ENCODE measurements around the gene TNFSF13B.

DNA sequence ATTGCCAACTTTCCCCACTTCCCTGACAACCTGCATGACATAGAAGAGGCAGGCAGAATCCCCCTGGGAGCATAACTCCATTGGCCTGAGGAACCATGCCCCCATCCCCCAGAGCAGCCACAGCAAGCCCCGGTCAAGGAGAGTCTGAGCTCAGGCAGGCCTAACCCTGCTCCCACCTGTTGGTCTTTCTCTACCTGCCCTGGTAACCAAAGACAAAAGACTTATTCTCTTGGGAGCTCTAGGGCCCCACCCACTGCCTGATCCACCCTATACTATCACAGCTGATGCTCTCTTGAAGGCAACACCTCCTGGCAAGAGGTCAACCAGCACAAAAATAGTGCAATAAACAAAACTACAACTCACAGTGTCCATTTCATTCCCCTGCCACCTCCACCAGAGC is 59.3 kb downstream of the TNFSF13B start:
- TF ChIP-seq, protein P1, sequence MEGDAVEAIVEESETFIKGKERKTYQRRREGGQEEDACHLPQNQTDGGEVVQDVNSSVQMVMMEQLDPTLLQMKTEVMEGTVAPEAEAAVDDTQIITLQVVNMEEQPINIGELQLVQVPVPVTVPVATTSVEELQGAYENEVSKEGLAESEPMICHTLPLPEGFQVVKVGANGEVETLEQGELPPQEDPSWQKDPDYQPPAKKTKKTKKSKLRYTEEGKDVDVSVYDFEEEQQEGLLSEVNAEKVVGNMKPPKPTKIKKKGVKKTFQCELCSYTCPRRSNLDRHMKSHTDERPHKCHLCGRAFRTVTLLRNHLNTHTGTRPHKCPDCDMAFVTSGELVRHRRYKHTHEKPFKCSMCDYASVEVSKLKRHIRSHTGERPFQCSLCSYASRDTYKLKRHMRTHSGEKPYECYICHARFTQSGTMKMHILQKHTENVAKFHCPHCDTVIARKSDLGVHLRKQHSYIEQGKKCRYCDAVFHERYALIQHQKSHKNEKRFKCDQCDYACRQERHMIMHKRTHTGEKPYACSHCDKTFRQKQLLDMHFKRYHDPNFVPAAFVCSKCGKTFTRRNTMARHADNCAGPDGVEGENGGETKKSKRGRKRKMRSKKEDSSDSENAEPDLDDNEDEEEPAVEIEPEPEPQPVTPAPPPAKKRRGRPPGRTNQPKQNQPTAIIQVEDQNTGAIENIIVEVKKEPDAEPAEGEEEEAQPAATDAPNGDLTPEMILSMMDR (IDR thresholded peaks at IDR 0.05 in 4 of 5, conservative IDR thresholded peaks at IDR 0.05 in 1 of 5): no peak
- no peak for TF ChIP-seq POLR2A (IDR thresholded peaks at IDR 0.05)

Data from gastrocnemius medialis (tissue), 4 donors.